ENCODE data around the gene PRKG1. TPM values are rescaled to one million over a fixed set of nuclear protein-coding genes. Genes with fewer than 3 reads are reported as not detected.
A peak's percentile ranks its signal among the peaks of the same experiment; 100 is the strongest.

PRKG1 gene
- total RNA-seq, 1 donor, result 19.5 TPM

- Histone ChIP-seq H2AFZ (ENCODE audit: low read length) (no peak overlapping the region), H3K4me1 (ENCODE audit: insufficient read depth, low read length) (no peaks in the 10 kb centered on the region), H3K79me2 (ENCODE audit: insufficient read depth, low read length) (no peaks in the 10 kb centered on the region), H3K27me3 (ENCODE audit: insufficient read depth, low read length) (no peaks in the 10 kb centered on the region), H3K36me3 (ENCODE audit: insufficient read depth, low read length) (no peaks in the 10 kb centered on the region), H4K20me1 (ENCODE audit: insufficient read depth, low read length) (no peaks in the 10 kb centered on the region), H3K4me2 (ENCODE audit: insufficient read depth, low read length) (no peak overlapping the region), H3K4me3 (ENCODE audit: insufficient read depth, low read length) (no peak overlapping the region), H3K9me3 (ENCODE audit: low read depth, low read length) (no peaks in the 10 kb centered on the region), H3K27ac (ENCODE audit: low read depth, low read length) (no peak overlapping the region)
- no peak for DNase-seq (ENCODE audit: insufficient read length, low spot score, missing footprints)
- no peak for TF ChIP-seq CTCF (IDR thresholded peaks at IDR 0.05; ENCODE audit: extremely low read depth, low read depth, low read length)
Measured at GRCh38 chr10:51046654-51047053, 27.6 kb upstream of the PRKG1 start.

- Histone ChIP-seq H4K20me1 (ENCODE audit: insufficient read depth, low read length) (no peaks in the 10 kb centered on the region), H3K4me3 (ENCODE audit: insufficient read depth, low read length) (no peak overlapping the region), H3K36me3 (ENCODE audit: insufficient read depth, low read length) (no peaks in the 10 kb centered on the region), H3K9me3 (ENCODE audit: low read depth, low read length) (no peaks in the 10 kb centered on the region), H3K4me2 (ENCODE audit: insufficient read depth, low read length) (no peak overlapping the region), H3K27ac (ENCODE audit: low read depth, low read length) (no peak overlapping the region), H3K27me3 (ENCODE audit: insufficient read depth, low read length) (no peaks in the 10 kb centered on the region), H2AFZ (ENCODE audit: low read length) (no peak overlapping the region), H3K79me2 (ENCODE audit: insufficient read depth, low read length) (no peaks in the 10 kb centered on the region), H3K4me1 (ENCODE audit: insufficient read depth, low read length) (no peaks in the 10 kb centered on the region)
- TF ChIP-seq CTCF (IDR thresholded peaks at IDR 0.05; ENCODE audit: extremely low read depth, low read depth, low read length), result peak; percentile 9
- no peak for DNase-seq (ENCODE audit: insufficient read length, low spot score, missing footprints)
Measured at GRCh38 chr10:51047857-51048256, 26.4 kb upstream of the PRKG1 start.

- no peak overlapping the region for H3K4me2 ChIP-seq (ENCODE audit: insufficient read depth, low read length)
- no peaks in the 10 kb centered on the region for H3K9me3 ChIP-seq (ENCODE audit: low read depth, low read length)
- no peaks in the 10 kb centered on the region for H3K4me1 ChIP-seq (ENCODE audit: insufficient read depth, low read length)
- H2AFZ ChIP-seq (ENCODE audit: low read length), result no peak overlapping the region
- no peak overlapping the region for H3K27ac ChIP-seq (ENCODE audit: low read depth, low read length)
- H3K79me2 ChIP-seq (ENCODE audit: insufficient read depth, low read length), result no peaks in the 10 kb centered on the region
- H3K4me3 ChIP-seq (ENCODE audit: insufficient read depth, low read length), result no peak overlapping the region
- H3K36me3 ChIP-seq (ENCODE audit: insufficient read depth, low read length), result no peaks in the 10 kb centered on the region
- no peak for TF ChIP-seq CTCF (IDR thresholded peaks at IDR 0.05; ENCODE audit: extremely low read depth, low read depth, low read length)
- no peak for DNase-seq (ENCODE audit: insufficient read length, low spot score, missing footprints)
- H4K20me1 ChIP-seq (ENCODE audit: insufficient read depth, low read length), result no peaks in the 10 kb centered on the region
- no peaks in the 10 kb centered on the region for H3K27me3 ChIP-seq (ENCODE audit: insufficient read depth, low read length)
Measured at GRCh38 chr10:51048792-51049191, 25.5 kb upstream of the PRKG1 start.

- no peak for DNase-seq (ENCODE audit: insufficient read length, low spot score, missing footprints)
- no peak overlapping the region for H3K4me3 ChIP-seq (ENCODE audit: insufficient read depth, low read length)
Measured at GRCh38 chr10:51052163-51052562, 22.1 kb upstream of the PRKG1 start.

More at GRCh38 chr10:51052163-51052562, 22.1 kb upstream of the PRKG1 start:
- Histone ChIP-seq H4K20me1 (ENCODE audit: insufficient read depth, low read length) (no peaks in the 10 kb centered on the region), H3K4me2 (ENCODE audit: insufficient read depth, low read length) (no peak overlapping the region), H3K36me3 (ENCODE audit: insufficient read depth, low read length) (no peaks in the 10 kb centered on the region), H3K4me1 (ENCODE audit: insufficient read depth, low read length) (no peaks in the 10 kb centered on the region), H2AFZ (ENCODE audit: low read length) (no peak overlapping the region), H3K27me3 (ENCODE audit: insufficient read depth, low read length) (no peaks in the 10 kb centered on the region), H3K9me3 (ENCODE audit: low read depth, low read length) (no peaks in the 10 kb centered on the region), H3K79me2 (ENCODE audit: insufficient read depth, low read length) (no peaks in the 10 kb centered on the region), H3K27ac (ENCODE audit: low read depth, low read length) (no peak overlapping the region)
- TF ChIP-seq CTCF (IDR thresholded peaks at IDR 0.05; ENCODE audit: extremely low read depth, low read depth, low read length), result no peak
